Activated naive CD4-positive, alpha-beta T cell (primary cell): ENCODE data around the gene NT5C3B.
"Not testable (repeated sequence)": the region's sequence is repeated elsewhere in the genome, so short reads cannot be mapped to it uniquely, and the experiment has no call there.

Experiments
- DNase-seq, 4 experiments: peaks; one replicate each; lab custom pipeline; 2025; lab: John Stamatoyannopoulos, UW

NT5C3B gene

DNA sequence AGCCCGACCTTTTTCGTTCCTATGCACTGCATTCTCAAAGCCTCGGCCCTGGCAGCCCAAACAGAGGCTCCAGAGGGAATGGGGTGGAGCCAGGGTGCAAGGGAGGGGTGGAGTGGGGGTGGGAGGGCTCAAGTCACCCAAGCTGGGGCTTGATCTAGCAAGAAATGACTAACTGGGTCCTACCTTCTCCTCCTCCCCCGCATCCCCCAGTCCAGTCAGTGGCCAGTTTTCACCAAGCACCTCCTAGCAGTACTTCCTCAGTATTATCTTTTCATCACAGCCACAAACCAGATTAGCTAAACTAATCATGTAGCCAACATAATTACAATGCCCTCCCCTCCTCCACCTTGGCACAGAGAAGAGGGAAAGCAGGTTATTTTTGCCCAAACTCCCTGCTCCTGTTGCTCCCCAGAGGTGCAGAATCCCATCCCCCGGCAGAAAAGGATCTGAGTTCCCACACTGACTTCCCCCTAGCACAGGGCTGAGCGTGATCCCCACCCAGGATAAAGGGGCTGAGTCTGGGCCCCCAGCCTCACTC is 51.8 kb downstream of the NT5C3B start:
- no peak for DNase-seq

DNA sequence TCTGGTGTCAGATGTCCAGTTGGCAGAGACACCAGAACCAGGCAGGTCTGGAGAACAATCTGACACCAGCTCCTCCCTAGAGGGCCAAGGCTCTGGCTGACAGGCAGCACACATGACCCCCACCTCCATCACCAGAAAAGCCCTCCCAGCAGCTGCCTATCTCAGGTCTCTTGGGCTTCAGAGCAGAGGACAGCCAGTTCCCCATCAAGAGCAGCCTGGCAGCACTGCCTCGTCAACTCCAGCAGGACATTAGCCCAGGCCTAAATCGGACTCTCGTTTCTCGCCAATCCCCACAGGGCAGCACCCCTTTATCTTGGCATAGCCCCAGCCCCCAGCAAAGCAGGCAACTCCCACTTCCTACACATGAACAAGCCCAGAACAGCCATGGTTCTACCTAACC is 53.9 kb downstream of the NT5C3B start:
- DNase-seq = no peak

DNA sequence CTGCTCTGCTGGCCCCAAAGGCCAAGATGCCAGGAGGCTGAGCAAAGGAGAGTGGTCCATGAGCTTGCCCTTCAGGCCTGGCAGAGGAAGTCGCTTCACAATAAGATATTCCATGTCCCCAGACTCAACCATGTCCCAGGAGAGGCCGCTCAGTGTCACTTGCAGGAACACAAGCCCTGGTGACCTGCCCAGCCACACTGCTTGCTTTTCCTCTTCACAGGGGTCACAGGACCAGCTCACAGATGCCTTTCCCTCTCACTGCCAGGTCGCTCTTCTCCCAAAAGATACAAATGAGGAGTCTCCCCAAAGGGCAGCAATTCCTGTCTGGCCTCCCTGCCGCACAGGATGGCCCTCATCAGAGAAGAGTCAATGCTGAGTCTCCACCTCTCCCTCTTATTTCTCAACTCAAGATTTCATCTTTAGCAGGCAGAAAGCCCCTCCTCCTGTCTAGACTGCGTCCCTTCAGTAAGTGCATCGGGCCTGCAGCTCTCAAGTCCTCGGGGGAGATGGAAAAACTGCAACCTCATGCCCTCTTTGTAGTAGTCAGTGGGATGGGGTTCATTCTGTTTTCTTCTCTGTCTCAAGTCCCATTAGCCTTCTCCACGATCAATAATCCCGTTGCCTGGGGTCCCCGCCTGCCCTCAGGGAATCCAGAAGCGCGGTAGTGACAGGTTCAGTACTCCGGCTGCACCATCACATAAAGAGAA is 54.5 kb downstream of the NT5C3B start:
- no peak for DNase-seq

DNA sequence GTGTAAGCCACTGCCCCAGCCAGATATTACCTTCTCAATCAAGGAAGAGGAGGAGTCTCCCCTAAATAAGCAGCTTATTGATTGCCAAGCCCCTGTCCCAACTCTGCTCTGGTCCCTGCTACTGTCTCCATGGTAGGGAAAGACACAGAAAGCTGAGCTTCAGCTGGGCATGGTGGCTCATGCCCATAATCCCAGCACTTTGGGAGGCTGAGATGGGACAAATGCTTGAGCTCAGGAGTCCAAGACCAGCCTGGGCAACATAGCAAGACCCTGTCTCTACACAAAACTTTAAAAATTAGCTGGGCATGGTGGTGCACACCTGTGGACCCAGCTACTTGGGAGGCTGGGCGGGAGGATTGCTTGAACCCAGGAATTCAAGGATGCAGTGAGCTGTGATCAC is 56.1 kb downstream of the NT5C3B start:
- DNase-seq = no peak

DNA sequence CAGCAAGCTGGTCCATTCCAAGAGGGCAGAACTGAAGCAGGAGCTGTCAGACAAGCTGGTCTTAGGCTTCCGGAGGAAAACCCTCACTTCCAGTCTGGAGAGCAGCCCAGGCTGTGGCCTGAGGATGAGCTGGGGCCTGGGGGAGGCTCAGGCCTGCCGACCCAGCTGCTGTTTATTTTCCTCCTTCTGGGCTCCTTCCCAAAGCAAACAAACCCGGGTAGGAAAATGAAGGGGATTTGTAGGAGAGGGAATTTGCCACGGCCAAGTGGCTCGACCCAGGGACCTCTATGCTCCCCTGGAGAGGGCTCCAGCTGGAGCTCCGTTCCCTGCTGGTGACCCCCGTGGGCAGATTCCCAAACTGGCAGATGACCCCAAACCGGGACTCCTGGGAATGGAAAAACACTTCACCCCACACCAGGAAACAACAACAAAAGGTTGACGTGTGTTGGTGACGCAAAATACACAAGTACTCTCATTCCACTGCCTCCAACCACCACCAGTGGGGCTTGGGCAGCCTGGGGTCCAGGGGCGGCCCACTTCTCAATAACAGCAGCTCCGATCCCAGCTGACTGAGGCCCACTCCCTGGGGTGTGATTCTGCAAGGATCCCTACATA is 58.4 kb downstream of the NT5C3B start:
- no peak for DNase-seq

DNA sequence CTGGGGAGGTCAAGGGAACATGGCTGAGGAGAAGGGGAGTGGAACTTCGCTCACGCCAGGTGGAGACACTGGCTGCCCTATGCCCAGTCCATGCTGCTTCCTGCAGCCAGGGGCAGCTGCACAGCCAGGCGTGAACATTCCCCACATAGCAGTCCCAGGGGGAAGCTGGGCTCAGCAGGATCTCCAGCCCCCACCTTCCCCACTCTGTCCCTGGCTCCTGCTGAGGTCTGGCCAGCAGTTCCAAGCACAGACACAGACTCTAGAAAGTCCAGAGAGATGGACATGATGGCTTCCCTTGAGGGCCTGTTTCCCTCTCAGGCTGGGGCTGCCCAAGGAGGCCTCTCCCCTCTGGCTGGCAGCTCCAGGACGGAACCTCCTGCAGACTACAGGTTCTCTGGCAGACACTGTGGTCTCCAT is 58.9 kb downstream of the NT5C3B start:
- DNase-seq = no peak

DNA sequence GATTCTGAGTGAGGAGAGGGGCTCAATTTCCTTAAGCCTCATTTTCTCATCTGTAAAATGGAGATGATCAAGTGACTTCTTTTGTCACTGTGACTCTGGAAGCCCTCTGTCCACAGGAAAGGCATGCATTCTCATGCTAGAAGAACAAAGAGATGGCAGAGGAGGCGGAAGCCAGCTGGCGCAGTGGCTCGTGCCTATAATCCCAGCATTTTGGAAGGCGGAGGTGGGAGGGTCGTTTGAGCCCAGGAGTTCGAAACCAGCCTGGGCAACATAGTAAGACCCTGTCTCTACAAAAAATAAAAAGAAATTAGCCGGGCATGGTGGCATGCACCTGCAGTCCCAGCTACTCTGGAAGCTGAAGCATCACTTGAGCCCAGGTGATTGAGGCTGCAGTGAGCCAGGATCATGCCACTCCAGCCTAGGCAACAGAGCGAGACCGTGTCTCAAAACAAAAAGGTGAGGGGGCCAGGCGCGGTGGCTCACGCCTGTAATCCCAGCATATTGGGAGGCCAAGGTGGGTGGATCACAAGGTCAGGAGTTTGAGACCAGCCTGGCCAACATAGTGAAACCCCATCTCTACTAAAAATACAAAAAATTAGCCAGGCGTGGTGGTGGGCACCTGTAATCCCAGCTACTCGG is 59.7 kb downstream of the NT5C3B start:
- not testable (repeated sequence) for DNase-seq

DNA sequence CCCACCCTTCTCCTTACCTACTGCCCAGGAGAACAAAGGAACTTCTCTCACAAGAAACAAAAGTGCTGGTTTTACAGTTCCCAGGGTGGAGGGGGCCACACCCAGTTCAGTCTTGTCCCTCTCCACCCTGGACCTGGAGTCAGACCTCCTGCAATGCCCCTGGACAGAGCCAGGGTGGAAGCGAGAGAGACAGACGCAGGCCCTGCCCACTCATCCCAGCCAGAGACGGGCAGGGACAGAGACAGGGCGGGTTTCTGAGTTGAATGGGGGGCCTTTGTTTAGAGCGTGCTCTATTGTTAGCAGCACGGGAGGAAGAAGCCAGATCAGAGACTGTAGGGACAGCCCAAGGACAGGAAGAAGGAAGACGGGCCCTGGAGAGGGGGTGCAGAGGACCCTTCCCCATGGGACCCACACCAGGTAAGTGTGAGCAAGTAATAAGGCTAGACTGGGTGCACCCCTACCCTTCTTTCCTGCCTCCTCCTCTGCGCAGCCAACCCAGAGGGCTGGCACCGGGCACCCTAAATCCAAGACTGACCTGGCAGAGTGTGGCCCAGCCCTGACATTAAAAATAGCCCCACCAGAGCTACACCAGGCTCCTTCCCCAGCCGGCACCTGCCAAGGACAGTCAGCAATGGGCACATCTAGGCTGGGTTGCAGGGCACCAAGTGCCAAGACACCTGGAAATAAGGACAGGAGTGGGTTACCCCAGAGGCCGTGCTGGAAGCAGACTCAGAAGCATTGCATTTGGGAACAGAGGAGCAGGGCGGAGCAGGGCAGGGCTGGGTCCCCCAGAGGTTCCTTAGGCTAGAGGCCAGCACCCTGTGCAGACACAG is 60.4 kb downstream of the NT5C3B start:
- DNase-seq = no peak
